DND-41 (cell line): ENCODE data around the gene TNFRSF9.

Experiments used
- ATAC-seq: fragments of 200-7000 bp; cut with Tn5 transposase; 3 replicates; pipeline ENCODE4 v1.9.1; 2021; ENCODE audit warnings: low read depth; ENCODE audit not compliant: insufficient read depth
- DNase-seq: peaks from one replicate; pipeline ENCODE4 v3.0.0-alpha.2; 2020
- H2AFZ ChIP-seq: 2 replicates; pipeline ENCODE4 v1.6.0; 2012; ENCODE audit warnings: low read depth, low read length
- H3K27ac ChIP-seq: 2 replicates; pipeline ENCODE4 v1.5.1; 2012; ENCODE audit warnings: low read length, inconsistent platforms
- H3K27me3 ChIP-seq: fragments of 200-600 bp; sonication (generic); 2 replicates; pipeline ENCODE4 v1.6.0; 2012; ENCODE audit warnings: low read length, mild to moderate bottlenecking, inconsistent platforms; ENCODE audit not compliant: insufficient read depth, poor library complexity
- H3K36me3 ChIP-seq: 2 replicates; pipeline ENCODE4 v1.5.1; 2012; ENCODE audit warnings: low read length, inconsistent platforms; ENCODE audit not compliant: insufficient read depth
- H3K4me1 ChIP-seq: 2 replicates; pipeline ENCODE4 v1.5.1; 2012; ENCODE audit warnings: mild to moderate bottlenecking, low read length; ENCODE audit not compliant: insufficient read depth
- H3K4me2 ChIP-seq: 2 replicates; pipeline ENCODE4 v1.6.0; 2012; ENCODE audit warnings: mild to moderate bottlenecking, moderate library complexity, low read length, inconsistent platforms; ENCODE audit not compliant: insufficient read depth
- H3K4me3 ChIP-seq, 2 experiments: fragments of 200-600 bp in 1 of 2; shearing (Covaris generic) in 1 of 2; 2 replicates each; pipeline ENCODE4 v1.5.1; 2012 to 2016; ENCODE audit warnings: inconsistent platforms in 2 of 2, low read length in 2 of 2, mild to moderate bottlenecking in 2 of 2, low read depth in 1 of 2, moderate library complexity in 1 of 2
- H3K79me2 ChIP-seq: 2 replicates; pipeline ENCODE4 v1.6.0; 2012; ENCODE audit warnings: low read length, inconsistent platforms; ENCODE audit not compliant: insufficient read depth
- H3K9ac ChIP-seq: 2 replicates; pipeline ENCODE4 v1.6.0; 2012; ENCODE audit warnings: low read depth, mild to moderate bottlenecking, inconsistent platforms, low read length, moderate library complexity
- H3K9me3 ChIP-seq: 2 replicates; pipeline ENCODE4 v1.5.1; 2012; ENCODE audit warnings: low read length, moderate library complexity, mild to moderate bottlenecking, inconsistent platforms; ENCODE audit not compliant: insufficient read depth, severe bottlenecking
- H4K20me1 ChIP-seq: 2 replicates; pipeline ENCODE4 v1.6.0; 2012; ENCODE audit warnings: low read length; ENCODE audit not compliant: insufficient read depth
- EZH2 ChIP-seq: IDR thresholded peaks from 3 replicates; pipeline ENCODE4 v1.6.1; 2012; ENCODE audit warnings: borderline replicate concordance, low read depth, mild to moderate bottlenecking, moderate library complexity, low read length, inconsistent platforms; ENCODE audit not compliant: severe bottlenecking
- TF ChIP-seq, protein P1 (sequence below): IDR thresholded peaks from 2 replicates; pipeline ENCODE4 v1.5.1; 2012; ENCODE audit warnings: borderline replicate concordance, low read length, moderate library complexity, mild to moderate bottlenecking; ENCODE audit not compliant: poor library complexity, severe bottlenecking; ENCODE audit errors: extremely low read depth

Gene TNFRSF9

GRCh38 chr1:7983086-7983778 lies 42.6 kb upstream of the TNFRSF9 start:
- H3K9me3 ChIP-seq = no peaks in the 10 kb centered on the region
- DNase-seq (no peak), ATAC-seq (no peak)
- no peak overlapping the region for H2AFZ ChIP-seq
- H4K20me1 ChIP-seq = peaks cover 21% of the 10 kb centered on the region; the same call in 1 of the 2 replicates
- no peak overlapping the region for H3K9ac ChIP-seq
- H3K4me3 ChIP-seq = no peak overlapping the region
- TF ChIP-seq, protein P1, sequence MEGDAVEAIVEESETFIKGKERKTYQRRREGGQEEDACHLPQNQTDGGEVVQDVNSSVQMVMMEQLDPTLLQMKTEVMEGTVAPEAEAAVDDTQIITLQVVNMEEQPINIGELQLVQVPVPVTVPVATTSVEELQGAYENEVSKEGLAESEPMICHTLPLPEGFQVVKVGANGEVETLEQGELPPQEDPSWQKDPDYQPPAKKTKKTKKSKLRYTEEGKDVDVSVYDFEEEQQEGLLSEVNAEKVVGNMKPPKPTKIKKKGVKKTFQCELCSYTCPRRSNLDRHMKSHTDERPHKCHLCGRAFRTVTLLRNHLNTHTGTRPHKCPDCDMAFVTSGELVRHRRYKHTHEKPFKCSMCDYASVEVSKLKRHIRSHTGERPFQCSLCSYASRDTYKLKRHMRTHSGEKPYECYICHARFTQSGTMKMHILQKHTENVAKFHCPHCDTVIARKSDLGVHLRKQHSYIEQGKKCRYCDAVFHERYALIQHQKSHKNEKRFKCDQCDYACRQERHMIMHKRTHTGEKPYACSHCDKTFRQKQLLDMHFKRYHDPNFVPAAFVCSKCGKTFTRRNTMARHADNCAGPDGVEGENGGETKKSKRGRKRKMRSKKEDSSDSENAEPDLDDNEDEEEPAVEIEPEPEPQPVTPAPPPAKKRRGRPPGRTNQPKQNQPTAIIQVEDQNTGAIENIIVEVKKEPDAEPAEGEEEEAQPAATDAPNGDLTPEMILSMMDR = no peak
- no peaks in the 10 kb centered on the region for H3K27me3 ChIP-seq
- H3K27ac ChIP-seq = no peak overlapping the region
- peaks cover 80% of the 10 kb centered on the region for H3K36me3 ChIP-seq
- no peak overlapping the region for H3K4me2 ChIP-seq
- peaks cover 2% of the 10 kb centered on the region; the same call in 1 of the 2 replicates for H3K79me2 ChIP-seq
- H3K4me1 ChIP-seq = no peaks in the 10 kb centered on the region

- Histone ChIP-seq H2AFZ (no peak overlapping the region), H3K27me3 (no peaks in the 10 kb centered on the region), H3K4me3 (no peak overlapping the region), H3K4me1 (no peaks in the 10 kb centered on the region), H3K9ac (no peak overlapping the region), H3K4me2 (no peak overlapping the region), H4K20me1 (peaks cover 21% of the 10 kb centered on the region; the same call in 1 of the 2 replicates), H3K36me3 (peaks cover 83% of the 10 kb centered on the region), H3K79me2 (peaks cover 3% of the 10 kb centered on the region; the same call in 1 of the 2 replicates), H3K27ac (no peak overlapping the region), H3K9me3 (no peaks in the 10 kb centered on the region)
- TF ChIP-seq, protein P1 = no peak
- TF ChIP-seq EZH2 = no peak
- no peak for ATAC-seq
- no peak for DNase-seq
These were observed 40.3 kb upstream of the TNFRSF9 start for GRCh38 chr1:7980984-7981383.

GRCh38 chr1:7975212-7975865 lies 34.7 kb upstream of the TNFRSF9 start:
- Histone ChIP-seq H3K4me2 (no peak overlapping the region), H3K79me2 (peaks cover 8% of the 10 kb centered on the region; the same call in 1 of the 2 replicates), H3K4me3 (no peak overlapping the region), H3K9me3 (no peaks in the 10 kb centered on the region), H3K36me3 (peaks cover 70% of the 10 kb centered on the region), H3K9ac (no peak overlapping the region), H3K27ac (no peak overlapping the region), H3K4me1 (no peaks in the 10 kb centered on the region), H2AFZ (no peak overlapping the region), H3K27me3 (no peaks in the 10 kb centered on the region), H4K20me1 (peaks cover 3% of the 10 kb centered on the region; the same call in 1 of the 2 replicates)
- DNase-seq = peak; percentile 33
- ATAC-seq = peak; percentile 75
- TF ChIP-seq, protein P1 = peak; percentile 73
- no peak for TF ChIP-seq EZH2
